G401 (cell line): ENCODE measurements around the gene CYP11A1. TPM values are rescaled to one million over a fixed set of nuclear protein-coding genes. Genes with fewer than 3 reads are reported as not detected.
"Not testable (repeated sequence)": the region's sequence is repeated elsewhere in the genome, so short reads cannot be mapped to it uniquely, and the experiment has no call there.

Source experiments
- DNase-seq: peaks from one replicate; pipeline ENCODE4 v3.0.0-alpha.2; 2015; ENCODE audit warnings: low spot score
- in situ Hi-C: cut with HindIII; loops from 2 replicates; pipeline ENCODE4 v1.10.0; 2016; ENCODE audit warnings: low sequenced_read_pairs, mixed read lengths
- total RNA-seq: library from RNA; depleted of rRNA; stranded (reverse); fragments of >200 nt; shearing (Covaris generic); gene quantifications from 2 replicates; pipeline ENCODE4 v1.2.3, GENCODE V29; 2014

CYP11A1 gene
- total RNA-seq, 1 experiment from 2014 or later: not detected

DNA sequence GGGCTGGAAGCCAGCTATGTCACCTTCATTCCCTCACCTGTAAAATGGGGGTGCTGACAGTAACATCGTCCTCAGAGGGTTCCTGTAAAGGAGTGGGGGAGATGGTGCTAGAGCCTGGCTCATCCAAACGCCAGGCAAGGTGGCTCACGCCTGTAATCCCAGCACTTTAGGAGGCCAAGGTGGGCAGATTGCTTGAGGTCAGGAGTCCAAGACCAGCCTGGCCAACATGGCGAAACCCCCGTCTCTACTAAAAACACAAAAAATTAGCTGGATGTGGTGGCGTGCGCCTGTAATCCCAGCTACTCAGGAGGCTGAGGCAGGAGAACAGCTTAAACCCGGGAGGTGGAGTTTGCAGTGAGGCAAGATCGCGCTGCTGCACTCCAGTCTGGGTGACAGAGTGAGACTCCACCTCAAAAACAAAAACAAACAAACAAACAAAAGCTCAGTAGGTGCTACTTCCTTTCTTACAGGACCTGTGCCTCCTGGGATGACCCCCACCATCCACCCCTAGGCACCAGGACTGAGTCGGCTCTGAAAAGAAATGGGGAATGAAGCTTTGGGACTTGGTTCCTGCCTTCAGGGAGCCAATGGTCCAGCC, 22.7 kb upstream of the CYP11A1 start:
- DNase-seq, in situ Hi-C loops: not testable (repeated sequence)

DNA sequence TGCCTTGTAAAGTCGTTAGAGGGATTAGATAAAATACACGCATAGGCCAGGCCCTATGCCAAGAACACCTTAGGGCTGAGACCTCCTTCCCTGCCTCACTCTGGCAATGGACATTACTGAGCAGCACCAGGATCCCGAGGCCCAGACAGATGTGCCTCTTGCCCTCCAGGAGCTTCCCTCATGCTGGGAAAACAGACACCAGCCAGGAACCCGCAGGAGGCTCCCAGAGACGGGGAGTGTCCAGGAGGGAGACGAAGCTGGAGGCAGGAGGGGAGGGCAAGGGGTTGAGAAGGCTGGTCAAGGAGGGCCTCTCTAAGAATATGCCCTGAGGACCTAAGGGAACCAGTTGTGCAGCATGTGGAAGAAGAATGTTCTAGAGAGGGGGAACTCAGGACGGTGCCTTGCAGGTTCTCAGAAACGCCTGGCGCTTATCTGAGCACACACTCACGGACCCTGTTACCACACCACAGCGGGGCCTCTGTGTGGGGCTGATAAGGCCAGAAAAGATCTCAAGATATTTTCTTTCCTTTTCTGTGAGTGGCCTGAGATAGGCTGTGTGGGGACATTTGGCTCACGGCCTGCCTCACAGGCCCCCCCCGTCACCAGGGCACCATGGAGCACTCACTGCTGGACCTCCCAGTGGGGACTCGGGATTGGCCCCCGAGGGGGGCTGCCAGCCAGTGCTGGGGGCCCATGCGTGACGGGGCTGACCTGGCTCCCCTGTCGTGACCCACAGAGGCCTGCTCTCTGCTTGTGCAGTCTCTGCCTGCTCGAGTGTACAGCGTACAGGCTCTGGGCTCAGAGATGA, 22.0 kb upstream of the CYP11A1 start:
- no peak for DNase-seq
- in situ Hi-C loops: no loop called here

- no peak for DNase-seq
- in situ Hi-C loops: no loop called here
These were observed 21.0 kb upstream of the CYP11A1 start for GRCh38 chr15:74388363-74388951.

- in situ Hi-C loops: no loop called here
- no peak for DNase-seq
These were observed 20.3 kb upstream of the CYP11A1 start for GRCh38 chr15:74387621-74388362.

GRCh38 chr15:74387141-74387541, 19.7 kb upstream of the CYP11A1 start:
- in situ Hi-C loops: no loop called here
- DNase-seq: no peak

DNA sequence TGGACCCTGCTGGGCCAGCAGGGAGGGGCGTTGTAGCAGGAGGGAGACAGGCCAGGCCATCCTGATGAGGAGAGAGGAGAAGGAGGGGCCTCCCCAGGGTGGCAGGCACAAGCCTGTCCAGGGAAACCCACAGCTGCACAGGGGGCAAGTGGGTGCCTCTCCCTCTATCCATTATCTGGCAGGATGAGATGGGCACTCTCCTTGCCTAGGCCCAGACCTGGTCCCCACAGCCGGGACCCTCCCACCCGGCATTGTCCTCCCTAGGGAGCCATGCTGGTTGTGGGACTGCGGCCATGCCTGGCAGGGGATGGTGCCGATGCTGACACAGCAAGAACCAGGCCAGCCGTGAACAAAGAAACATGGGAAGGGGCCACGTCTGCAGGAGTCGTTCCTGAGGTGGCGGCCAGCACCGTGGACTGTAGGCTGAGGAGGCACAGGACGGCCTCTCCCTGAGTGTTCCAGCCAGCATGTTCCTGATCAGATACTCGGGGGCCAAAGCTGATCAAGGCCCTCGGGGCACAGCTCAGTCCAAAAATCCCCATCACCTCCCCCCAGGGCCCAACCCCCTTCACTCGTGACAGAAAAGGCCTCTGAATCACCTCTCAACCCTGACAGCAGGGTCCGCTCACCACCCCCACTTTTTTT, 19.2 kb upstream of the CYP11A1 start:
- in situ Hi-C loops: no loop called here
- DNase-seq: no peak

DNA sequence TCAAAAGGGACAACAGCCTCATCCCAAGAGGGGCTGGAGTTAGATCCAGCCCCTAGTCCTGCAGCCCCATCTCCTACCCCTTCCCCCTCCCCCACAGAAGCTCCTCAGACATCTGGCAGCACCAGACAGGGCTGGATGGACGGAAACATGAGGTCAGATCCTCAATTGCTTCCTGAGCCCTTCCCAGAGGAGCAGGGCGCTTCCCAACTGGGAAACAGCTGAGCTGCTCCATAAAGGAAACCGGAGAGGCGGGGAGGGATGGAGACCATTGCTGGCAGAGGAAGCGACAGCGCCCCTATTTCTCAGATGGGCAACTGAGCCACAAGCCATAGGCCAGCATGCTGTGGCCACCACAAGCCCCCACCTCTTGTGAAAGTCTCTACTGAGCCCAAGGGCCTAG, 18.3 kb upstream of the CYP11A1 start:
- in situ Hi-C loops: no loop called here
- no peak for DNase-seq

- in situ Hi-C loops: no loop called here
- no peak for DNase-seq
These were observed 17.6 kb upstream of the CYP11A1 start for GRCh38 chr15:74384881-74385643.

- DNase-seq: no peak
- in situ Hi-C loops: no loop called here
These were observed 17.1 kb upstream of the CYP11A1 start for GRCh38 chr15:74384566-74384880.

GRCh38 chr15:74383695-74384565, 16.5 kb upstream of the CYP11A1 start:
- DNase-seq: no peak
- in situ Hi-C loops: no loop called here

DNA sequence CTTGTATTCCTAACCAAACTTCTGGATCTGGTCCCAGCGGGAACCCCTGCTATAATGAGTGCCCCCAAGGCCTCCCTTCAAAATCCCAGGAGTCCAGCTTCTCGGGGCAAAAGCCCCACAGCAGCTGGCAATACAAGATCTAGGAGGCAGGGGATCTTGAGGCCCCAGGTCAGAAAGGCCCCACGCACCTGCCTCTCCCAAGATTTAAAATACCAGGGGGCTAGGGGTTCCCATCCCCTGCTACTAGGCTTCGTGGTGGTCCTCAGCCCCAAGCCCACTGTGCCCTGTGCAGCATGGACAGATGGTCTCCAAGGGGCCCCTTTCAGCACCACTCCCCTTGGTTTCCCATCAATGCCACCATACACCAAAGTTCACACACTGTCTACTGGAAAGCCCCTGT, 15.8 kb upstream of the CYP11A1 start:
- in situ Hi-C loops: no loop called here
- DNase-seq: no peak

GRCh38 chr15:74382004-74382816, 14.8 kb upstream of the CYP11A1 start:
- in situ Hi-C loops: no loop called here
- peak; percentile 85 for DNase-seq

DNA sequence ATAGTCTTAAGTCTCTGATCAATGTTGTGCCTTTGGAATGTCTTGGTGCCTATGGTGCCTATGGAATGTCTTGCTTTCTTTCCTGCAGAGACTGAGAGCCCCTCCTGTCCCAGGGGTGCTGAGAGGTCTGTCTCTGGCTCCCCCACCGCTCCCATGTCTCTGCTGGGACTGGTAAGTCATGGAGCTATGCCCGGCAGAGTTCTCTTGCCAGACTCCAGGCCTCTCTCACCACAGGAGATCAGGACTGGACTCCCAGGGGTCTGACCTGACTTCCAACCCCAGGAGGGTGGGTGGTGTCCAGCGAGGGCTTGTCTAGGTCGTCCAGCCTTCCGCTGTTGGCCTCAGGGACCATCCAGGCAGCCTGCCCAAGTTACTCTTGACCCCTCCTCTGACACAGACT, 14.0 kb upstream of the CYP11A1 start:
- in situ Hi-C loops: no loop called here
- DNase-seq: no peak

DNA sequence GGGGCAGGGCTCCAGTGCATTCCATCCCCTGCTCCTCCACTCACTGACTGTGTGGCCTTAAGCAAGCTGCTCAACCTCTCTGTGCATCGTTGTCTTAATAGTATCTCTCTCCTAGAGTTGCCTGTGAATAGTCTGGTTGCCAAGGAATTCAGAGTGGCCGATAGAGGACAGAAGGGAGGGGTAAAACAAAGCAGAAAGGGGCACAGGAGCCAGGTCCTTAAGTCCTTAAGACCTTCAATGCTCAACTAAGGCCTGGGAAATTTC, 13.7 kb upstream of the CYP11A1 start:
- in situ Hi-C loops: no loop called here

DNA sequence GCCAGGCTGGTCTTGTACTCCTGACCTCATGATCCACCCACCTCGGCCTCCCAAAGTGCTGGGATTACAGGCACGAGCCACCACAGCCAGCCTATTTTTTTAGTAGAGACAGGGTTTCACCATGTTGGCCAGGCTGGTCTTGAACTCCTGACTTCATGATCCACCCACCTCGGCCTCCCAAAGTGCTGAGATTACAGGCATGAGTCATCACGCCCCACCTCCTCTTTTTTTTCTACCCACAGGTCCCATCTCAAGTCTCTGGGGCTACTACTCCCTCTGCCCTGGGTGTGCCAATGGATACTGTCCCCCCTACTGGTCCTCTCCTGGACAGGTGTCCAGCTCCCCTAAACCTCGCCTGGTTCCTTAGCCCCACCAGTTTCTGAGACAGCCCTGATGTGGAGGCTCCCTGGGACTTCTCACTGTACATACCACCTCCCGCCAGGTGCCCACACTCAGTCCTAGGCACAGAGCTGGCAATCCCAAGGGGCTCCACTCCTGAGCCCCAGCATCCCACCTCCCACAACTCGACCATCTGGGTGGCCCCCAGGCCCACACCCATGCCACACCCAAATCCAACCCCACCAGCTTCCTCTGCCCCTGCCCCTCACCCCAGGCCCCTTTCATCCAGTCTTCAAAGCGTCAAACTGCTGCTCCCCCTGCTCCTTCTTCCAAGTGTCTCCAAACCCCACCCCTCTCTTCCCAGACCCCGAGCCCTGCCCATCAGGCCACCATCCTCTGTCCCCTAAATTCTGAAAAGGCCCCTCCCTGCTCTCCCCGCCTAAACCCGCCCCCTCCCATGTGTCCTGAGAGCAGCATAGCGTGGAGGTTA, 13.1 kb upstream of the CYP11A1 start:
- in situ Hi-C loops: no loop called here
- no peak for DNase-seq

More for the DNA sequence above, 13.7 kb upstream of the CYP11A1 start:
- no peak for DNase-seq

DNA sequence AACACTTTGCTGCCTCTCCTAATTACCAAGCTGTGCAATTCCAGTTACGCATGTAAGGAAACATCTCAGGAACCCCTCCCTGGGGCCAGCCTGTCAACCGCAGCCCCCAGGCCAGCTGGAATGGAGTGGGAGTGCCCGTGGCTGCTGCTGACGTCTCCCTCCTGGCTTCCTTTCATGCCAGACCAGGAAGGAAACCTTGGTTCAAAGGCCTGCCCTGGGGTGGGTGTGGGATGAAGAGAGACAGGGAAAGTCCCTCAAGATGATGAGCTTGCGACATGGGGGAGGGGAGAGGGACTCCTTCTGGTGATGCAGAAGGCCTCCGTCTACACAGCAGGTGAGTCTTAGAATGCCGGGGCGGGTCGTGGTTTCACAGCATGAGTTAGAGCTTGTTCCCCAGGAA, 11.4 kb upstream of the CYP11A1 start:
- no peak for DNase-seq
- in situ Hi-C loops: loop anchor here (10.0 kb wide), 1 partner anchor 116 kb away; no protein-coding TSS in a partner anchor
